Smooth muscle cell (in vitro differentiated cells): ENCODE data around the gene DMD. TPM values are rescaled to one million over a fixed set of nuclear protein-coding genes. Genes with fewer than 3 reads are reported as not detected.

Experiments used
- DNase-seq: peaks from one replicate; lab custom pipeline; 2025; ENCODE audit not compliant: unreplicated experiment; lab: John Stamatoyannopoulos, UW
- H2AFZ ChIP-seq: fragments of 200-600 bp; sonication (generic); 2 replicates; pipeline ENCODE4 v1.6.0; 2016; ENCODE audit warnings: antibody characterized with exemption, low read depth, mild to moderate bottlenecking
- H3F3A ChIP-seq: fragments of 200-600 bp; sonication (generic); 2 replicates; pipeline ENCODE4 v1.6.0; 2017; ENCODE audit warnings: antibody characterized with exemption, low read depth
- H3K27ac ChIP-seq: fragments of 200-600 bp; sonication (generic); 2 replicates; pipeline ENCODE4 v1.5.1; 2016; ENCODE audit warnings: low read depth, mild to moderate bottlenecking
- H3K27me3 ChIP-seq: fragments of 200-600 bp; sonication (generic); 2 replicates; pipeline ENCODE4 v1.6.1; 2016; ENCODE audit warnings: low read depth, mild to moderate bottlenecking
- H3K36me3 ChIP-seq: fragments of 200-600 bp; sonication (generic); 2 replicates; pipeline ENCODE4 v1.5.1; 2016; ENCODE audit warnings: low read depth
- H3K4me1 ChIP-seq: fragments of 200-600 bp; sonication (generic); 2 replicates; pipeline ENCODE4 v1.5.1; 2016; ENCODE audit warnings: low read depth
- H3K4me2 ChIP-seq: fragments of 200-600 bp; sonication (generic); 2 replicates; pipeline ENCODE4 v1.6.0; 2016; ENCODE audit warnings: mild to moderate bottlenecking
- H3K4me3 ChIP-seq: fragments of 200-600 bp; sonication (generic); 2 replicates; pipeline ENCODE4 v1.5.1; 2016; ENCODE audit warnings: mild to moderate bottlenecking
- H3K79me2 ChIP-seq: fragments of 200-600 bp; sonication (generic); 2 replicates; pipeline ENCODE4 v1.6.0; 2016; ENCODE audit warnings: low read depth, mild to moderate bottlenecking
- H3K9ac ChIP-seq: fragments of 200-600 bp; sonication (generic); 2 replicates; pipeline ENCODE4 v1.6.0; 2016; ENCODE audit warnings: low read depth
- H3K9me3 ChIP-seq: fragments of 200-600 bp; sonication (generic); replicated peaks from 2 replicates; pipeline ENCODE4 v1.5.1; 2016; ENCODE audit warnings: low read depth
- H4K20me1 ChIP-seq: fragments of 200-600 bp; sonication (generic); 2 replicates; pipeline ENCODE4 v1.6.0; 2016; ENCODE audit warnings: low read depth
- CTCF ChIP-seq: fragments of 200-600 bp; sonication (generic); IDR thresholded peaks from 2 replicates; pipeline ENCODE4 v1.5.1; 2017; ENCODE audit warnings: borderline replicate concordance, mild to moderate bottlenecking, antibody characterized with exemption; ENCODE audit not compliant: insufficient read depth, poor library complexity, severe bottlenecking
- WGBS: methylation state at CpG from one replicate; pipeline ENCODE4 v1.1.7; 2016; ENCODE audit warnings: low lambda C conversion rate; 5-methylcytosine and 5-hydroxymethylcytosine counted together
- polyA plus RNA-seq: library from polyadenylated mRNA; unstranded; fragments of >200 nt; fragmentation: Nextera tagmentation; extraction: Ambion mirVana; gene quantifications from 2 replicates; pipeline ENCODE4 v1.2.1, GENCODE V29; 2016
- total RNA-seq: library from RNA; depleted of rRNA; stranded (reverse); fragments of >200 nt; gene quantifications from 2 replicates; pipeline ENCODE4 v1.2.3, GENCODE V29; 2014

The DMD gene
- total and polyA plus RNA-seq, 2 experiments from 2014 or later, result 12.3 to 12.6 TPM

- Histone ChIP-seq H3K9ac (no peak overlapping the region), H3K79me2 (no peaks in the 10 kb centered on the region), H3K9me3 (no peaks in the 10 kb centered on the region), H3K36me3 (no peaks in the 10 kb centered on the region), H4K20me1 (no peaks in the 10 kb centered on the region), H3K4me1 (no peaks in the 10 kb centered on the region), H3F3A (no peaks in the 10 kb centered on the region), H3K27me3 (no peaks in the 10 kb centered on the region), H3K4me3 (no peak overlapping the region), H2AFZ (no peak overlapping the region), H3K27ac (no peak overlapping the region), H3K4me2 (no peak overlapping the region)
- no peak for TF ChIP-seq CTCF
- no peak for DNase-seq
- 86% methylated on average over 7 of the region's 7 CpGs for WGBS
Observed at GRCh38 chrX:31126205-31126604, 2085.1 kb downstream of the DMD start.

GRCh38 chrX:31124536-31124935 lies 2086.8 kb downstream of the DMD start:
- H3F3A ChIP-seq, result no peaks in the 10 kb centered on the region
- H2AFZ ChIP-seq, result no peak overlapping the region
- H3K4me2 ChIP-seq, result no peak overlapping the region
- H3K27ac ChIP-seq, result no peak overlapping the region
- no peaks in the 10 kb centered on the region for H4K20me1 ChIP-seq
- H3K9ac ChIP-seq, result no peak overlapping the region
- no peaks in the 10 kb centered on the region for H3K79me2 ChIP-seq
- 82% methylated on average over 4 of the region's 4 CpGs for WGBS
- H3K4me3 ChIP-seq, result no peak overlapping the region
- no peaks in the 10 kb centered on the region for H3K27me3 ChIP-seq
- H3K36me3 ChIP-seq, result no peaks in the 10 kb centered on the region
- TF ChIP-seq CTCF, result no peak
- H3K4me1 ChIP-seq, result no peaks in the 10 kb centered on the region
- no peaks in the 10 kb centered on the region for H3K9me3 ChIP-seq
- DNase-seq, result no peak

- no peak for DNase-seq
- Histone ChIP-seq H3K4me1 (no peaks in the 10 kb centered on the region), H3K4me3 (no peak overlapping the region), H3F3A (no peaks in the 10 kb centered on the region), H3K27me3 (no peaks in the 10 kb centered on the region), H3K9me3 (no peaks in the 10 kb centered on the region), H3K4me2 (no peak overlapping the region), H3K36me3 (no peaks in the 10 kb centered on the region), H3K27ac (no peak overlapping the region), H4K20me1 (no peaks in the 10 kb centered on the region), H2AFZ (no peak overlapping the region), H3K9ac (no peak overlapping the region), H3K79me2 (no peaks in the 10 kb centered on the region)
- WGBS, result 84% methylated on average over 3 of the region's 3 CpGs
- TF ChIP-seq CTCF, result no peak
Observed at GRCh38 chrX:31123335-31123734, 2088.0 kb downstream of the DMD start.

GRCh38 chrX:31117266-31117665 lies 2094.1 kb downstream of the DMD start:
- Histone ChIP-seq H3K27ac (no peak overlapping the region), H3K4me3 (no peak overlapping the region), H3K36me3 (no peaks in the 10 kb centered on the region), H4K20me1 (no peaks in the 10 kb centered on the region), H3K4me2 (no peak overlapping the region), H3K9ac (no peak overlapping the region), H3F3A (no peaks in the 10 kb centered on the region), H3K4me1 (no peaks in the 10 kb centered on the region), H3K79me2 (no peaks in the 10 kb centered on the region), H3K27me3 (no peaks in the 10 kb centered on the region), H3K9me3 (no peaks in the 10 kb centered on the region), H2AFZ (no peak overlapping the region)
- DNase-seq, result no peak
- TF ChIP-seq CTCF, result no peak
- WGBS, result 81% methylated on average over 4 of the region's 4 CpGs
